Prostate gland (tissue), 2 donors: ENCODE data around the gene GAB3. TPM values are rescaled to one million over a fixed set of nuclear protein-coding genes. Genes with fewer than 3 reads are reported as not detected.

ENCODE experiments used
- DNase-seq: peaks from one replicate; pipeline ENCODE4 v3.0.0-alpha.2; 2019; ENCODE audit warnings: low spot score
- H3K27ac ChIP-seq, 2 donors: fragments of 200-600 bp; sonication (generic); 2 replicates each; pipeline ENCODE4 v1.5.1; 2017 to 2019
- H3K27me3 ChIP-seq: fragments of 200-600 bp; sonication (generic); replicated peaks from 2 replicates; pipeline ENCODE4 v1.5.1; 2019; ENCODE audit not compliant: insufficient read depth
- H3K36me3 ChIP-seq, 2 donors: fragments of 200-600 bp; sonication (generic); 1 replicate in 1 of 2; 2 replicates in 1 of 2; pipeline versions ENCODE4 v1.5.1 to v1.8.1; 2017 to 2019
- H3K4me1 ChIP-seq: fragments of 200-600 bp; sonication (generic); replicated peaks from 2 replicates; pipeline ENCODE4 v1.5.1; 2019
- H3K4me3 ChIP-seq, 2 donors: fragments of 200-600 bp; sonication (generic); 2 replicates each; pipeline ENCODE4 v1.5.1; 2017 to 2019
- H3K9me3 ChIP-seq: fragments of 200-600 bp; sonication (generic); 2 replicates; pipeline ENCODE4 v1.5.1; 2017
- POLR2A ChIP-seq: fragments of 450-650 bp; IDR thresholded peaks from one replicate; pipeline ENCODE4 v1.6.1; 2016; ENCODE audit warnings: antibody characterized with exemption, mild to moderate bottlenecking
- POLR2AphosphoS5 ChIP-seq: sonication (generic); formaldehyde crosslinking; IDR thresholded peaks from one replicate; pipeline ENCODE4 v1.6.1; 2017; ENCODE audit warnings: antibody characterized with exemption
- WGBS: methylation state at CpG from one replicate; pipeline ENCODE4 v1.1.5; 2018; 5-methylcytosine and 5-hydroxymethylcytosine counted together
- intact Hi-C: fragments of 100-400 bp; cut with DNase I; formaldehyde crosslinking; loops from one replicate; pipeline ENCODE4 v1.14.2; 2022
- total RNA-seq, 2 donors: library from RNA; depleted of rRNA; stranded (reverse); fragments of >200 nt; gene quantifications; one replicate each; pipeline ENCODE4 v1.1.0, GENCODE V29; 2016
- TF ChIP-seq, protein P1 (sequence below), 4 experiments: fragments of 200-600 bp in 2 of 4; fragments of 450-650 bp in 2 of 4; sonication (generic) in 2 of 4; IDR thresholded peaks; 1 replicate in 3 of 4; 2 replicates in 1 of 4; pipeline ENCODE4 v1.5.1; 2016 to 2019; ENCODE audit warnings: antibody characterized with exemption in 4 of 4, mild to moderate bottlenecking in 2 of 4, moderate library complexity in 2 of 4

GAB3 gene, protein sequence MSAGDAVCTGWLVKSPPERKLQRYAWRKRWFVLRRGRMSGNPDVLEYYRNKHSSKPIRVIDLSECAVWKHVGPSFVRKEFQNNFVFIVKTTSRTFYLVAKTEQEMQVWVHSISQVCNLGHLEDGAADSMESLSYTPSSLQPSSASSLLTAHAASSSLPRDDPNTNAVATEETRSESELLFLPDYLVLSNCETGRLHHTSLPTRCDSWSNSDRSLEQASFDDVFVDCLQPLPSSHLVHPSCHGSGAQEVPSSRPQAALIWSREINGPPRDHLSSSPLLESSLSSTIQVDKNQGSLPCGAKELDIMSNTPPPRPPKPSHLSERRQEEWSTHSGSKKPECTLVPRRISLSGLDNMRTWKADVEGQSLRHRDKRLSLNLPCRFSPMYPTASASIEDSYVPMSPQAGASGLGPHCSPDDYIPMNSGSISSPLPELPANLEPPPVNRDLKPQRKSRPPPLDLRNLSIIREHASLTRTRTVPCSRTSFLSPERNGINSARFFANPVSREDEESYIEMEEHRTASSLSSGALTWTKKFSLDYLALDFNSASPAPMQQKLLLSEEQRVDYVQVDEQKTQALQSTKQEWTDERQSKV
- 10 to 100 TPM in 1 of 2 donors, 1 to 10 TPM in 1; 1.5 to 12.8 TPM for total RNA-seq

DNA sequence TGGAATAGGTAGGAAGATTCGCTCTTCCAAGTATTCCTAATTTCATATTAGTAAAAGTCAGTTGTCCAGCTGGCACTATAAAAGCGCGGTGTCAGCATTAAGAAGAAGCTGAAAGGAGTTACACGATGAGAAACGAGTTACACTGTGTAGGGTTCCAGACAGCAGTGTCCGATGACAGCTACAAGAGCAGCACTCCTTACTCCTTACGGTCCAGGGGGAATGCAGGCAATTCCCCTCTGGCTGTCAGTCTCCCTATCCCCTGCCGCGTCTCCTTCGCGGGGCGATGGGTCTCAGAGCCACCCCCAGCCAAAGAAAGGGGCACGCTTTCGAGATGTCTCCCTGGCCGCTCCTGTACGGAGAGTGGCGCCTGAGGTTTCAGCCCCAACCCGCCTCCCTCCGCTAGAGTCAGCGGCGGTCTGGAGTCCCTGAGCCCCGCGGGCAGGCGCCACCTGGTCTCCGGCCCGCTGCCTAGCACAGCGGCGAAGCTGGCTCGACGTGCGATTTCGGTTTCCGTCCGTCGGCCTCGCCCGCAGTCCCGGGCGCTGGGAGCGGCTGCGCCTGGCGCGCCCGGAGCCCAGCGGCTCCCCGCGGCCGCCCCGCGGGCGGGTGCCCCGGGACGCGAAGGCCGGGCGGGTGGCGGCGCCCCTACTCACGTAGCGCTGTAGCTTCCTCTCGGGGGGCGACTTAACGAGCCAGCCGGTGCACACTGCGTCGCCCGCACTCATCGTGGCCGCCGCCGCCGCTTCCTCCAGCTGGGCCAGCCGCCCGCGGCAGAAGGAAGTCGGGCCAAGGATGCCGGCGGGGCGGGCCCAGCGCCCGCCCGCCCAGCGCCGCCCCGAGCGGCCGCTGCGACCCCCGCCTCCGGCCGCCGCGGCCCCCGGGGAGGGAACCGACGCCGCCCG lies at the start of gene GAB3:
TSS of gene GAB3 (minus strand) at position 777 of the 902 bp plus-strand sequence. CDS start at position 725, 52 bp downstream.
- H3K27ac ChIP-seq, result no peak within 1 kb of the TSS
- WGBS, result 2% methylated on average over 7 of the region's 98 CpGs

GRCh38 chrX:154799556-154800348 lies 48.9 kb upstream of the GAB3 start:
- WGBS, result 29% methylated on average over 8 of the region's 9 CpGs

More for the DNA sequence above, at the start of gene GAB3:
- Histone ChIP-seq H3K36me3 (no peaks in the 10 kb centered on the region), H3K27me3 (no peaks in the 10 kb centered on the region), H3K4me3 (peak within 1 kb of the TSS; percentile 27 to 32), H3K9me3 (no peaks in the 10 kb centered on the region), H3K4me1 (no peaks in the 10 kb centered on the region)
- no peak for DNase-seq
- TF ChIP-seq POLR2AphosphoS5, result no peak
- TF ChIP-seq, protein P1, sequence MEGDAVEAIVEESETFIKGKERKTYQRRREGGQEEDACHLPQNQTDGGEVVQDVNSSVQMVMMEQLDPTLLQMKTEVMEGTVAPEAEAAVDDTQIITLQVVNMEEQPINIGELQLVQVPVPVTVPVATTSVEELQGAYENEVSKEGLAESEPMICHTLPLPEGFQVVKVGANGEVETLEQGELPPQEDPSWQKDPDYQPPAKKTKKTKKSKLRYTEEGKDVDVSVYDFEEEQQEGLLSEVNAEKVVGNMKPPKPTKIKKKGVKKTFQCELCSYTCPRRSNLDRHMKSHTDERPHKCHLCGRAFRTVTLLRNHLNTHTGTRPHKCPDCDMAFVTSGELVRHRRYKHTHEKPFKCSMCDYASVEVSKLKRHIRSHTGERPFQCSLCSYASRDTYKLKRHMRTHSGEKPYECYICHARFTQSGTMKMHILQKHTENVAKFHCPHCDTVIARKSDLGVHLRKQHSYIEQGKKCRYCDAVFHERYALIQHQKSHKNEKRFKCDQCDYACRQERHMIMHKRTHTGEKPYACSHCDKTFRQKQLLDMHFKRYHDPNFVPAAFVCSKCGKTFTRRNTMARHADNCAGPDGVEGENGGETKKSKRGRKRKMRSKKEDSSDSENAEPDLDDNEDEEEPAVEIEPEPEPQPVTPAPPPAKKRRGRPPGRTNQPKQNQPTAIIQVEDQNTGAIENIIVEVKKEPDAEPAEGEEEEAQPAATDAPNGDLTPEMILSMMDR (IDR thresholded peaks at IDR 0.05), result no peak
- no peak for TF ChIP-seq POLR2A
- intact Hi-C loops, result no loop called here

GRCh38 chrX:154797006-154797405 lies 46.1 kb upstream of the GAB3 start:
- H3K9me3 ChIP-seq, result no peaks in the 10 kb centered on the region
- no peak for DNase-seq
- H3K4me1 ChIP-seq, result peaks cover 4% of the 10 kb centered on the region
- WGBS, result 66% methylated on average over 6 of the region's 6 CpGs
- TF ChIP-seq POLR2A (no peak), POLR2AphosphoS5 (no peak)
- TF ChIP-seq, protein P1 (IDR thresholded peaks at IDR 0.05), result no peak
- no peak overlapping the region for H3K27ac ChIP-seq
- intact Hi-C loops, result no loop called here
- H3K4me3 ChIP-seq, result no peak overlapping the region
- no peaks in the 10 kb centered on the region for H3K36me3 ChIP-seq
- no peaks in the 10 kb centered on the region for H3K27me3 ChIP-seq

More at GRCh38 chrX:154799556-154800348, 48.9 kb upstream of the GAB3 start:
- intact Hi-C loops, result no loop called here
- no peak overlapping the region for H3K4me3 ChIP-seq
- H3K9me3 ChIP-seq, result no peaks in the 10 kb centered on the region
- DNase-seq, result peak; percentile 37
- H3K27ac ChIP-seq, result no peak overlapping the region
- peaks cover 4% of the 10 kb centered on the region for H3K4me1 ChIP-seq
- no peaks in the 10 kb centered on the region for H3K36me3 ChIP-seq
- TF ChIP-seq POLR2AphosphoS5 (no peak), POLR2A (no peak)
- TF ChIP-seq, protein P1 (IDR thresholded peaks at IDR 0.05), result no peak
- H3K27me3 ChIP-seq, result no peaks in the 10 kb centered on the region

DNA sequence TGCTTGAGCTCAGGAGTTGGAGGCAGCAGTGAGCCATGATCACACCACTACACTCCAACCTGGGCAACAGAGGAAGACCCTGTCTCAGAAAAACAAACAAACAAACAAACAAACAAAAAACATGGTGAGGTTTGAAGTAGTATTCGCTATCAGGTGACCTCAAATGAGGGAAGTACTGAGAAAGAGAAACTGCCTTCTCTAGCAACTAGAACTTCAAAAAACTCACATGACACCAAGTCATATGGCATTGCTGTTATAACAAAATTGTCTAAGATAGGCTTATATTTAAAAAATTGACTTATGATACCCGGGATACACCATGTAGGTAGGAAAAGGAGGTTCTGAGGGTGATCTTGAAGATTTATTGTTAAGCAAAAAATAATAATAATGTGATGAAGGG lies 44.1 kb upstream of the GAB3 start:
- no peak for DNase-seq
- H3K27ac ChIP-seq, result no peak overlapping the region
- intact Hi-C loops, result no loop called here
- H3K9me3 ChIP-seq, result no peaks in the 10 kb centered on the region
- peaks cover 4% of the 10 kb centered on the region for H3K4me1 ChIP-seq
- 96% methylated on average over 2 of the region's 2 CpGs for WGBS
- no peaks in the 10 kb centered on the region for H3K36me3 ChIP-seq
- no peak for TF ChIP-seq POLR2A
- no peak for TF ChIP-seq POLR2AphosphoS5
- TF ChIP-seq, protein P1 (IDR thresholded peaks at IDR 0.05), result no peak
- no peaks in the 10 kb centered on the region for H3K27me3 ChIP-seq
- H3K4me3 ChIP-seq, result no peak overlapping the region
